Body of pancreas (tissue), 4 donors: ENCODE results near the gene CCNY. TPM values are rescaled to one million over a fixed set of nuclear protein-coding genes. Genes with fewer than 3 reads are reported as not detected.

Experiments used
- ATAC-seq: fragments of 150-250 bp; one replicate; pipeline ENCODE4 v1.9.1; 2016
- DNase-seq, 4 donors: peaks; one replicate each; pipeline ENCODE4 v3.0.0-alpha.2; 2019
- H3K27ac ChIP-seq, 4 donors: fragments of 200-600 bp; sonication (generic); 1 replicate in 3 of 4; 2 replicates in 1 of 4; pipeline versions ENCODE4 v1.5.1 to v1.6.1; 2016 to 2019; ENCODE audit warnings: mild to moderate bottlenecking in 1 of 4, mixed read lengths in 1 of 4, moderate library complexity in 1 of 4
- H3K27me3 ChIP-seq, 2 donors: fragments of 200-600 bp; sonication (generic); one replicate each; pipeline ENCODE4 v1.6.0; 2016; ENCODE audit warnings: mild to moderate bottlenecking in 1 of 2
- H3K36me3 ChIP-seq, 2 donors: fragments of 200-600 bp; sonication (generic); replicated peaks in 1 of 2; 2 replicates each; pipeline ENCODE4 v1.5.1; 2016; ENCODE audit warnings: low read depth in 2 of 2; ENCODE audit not compliant: insufficient read depth in 1 of 2
- H3K4me1 ChIP-seq: fragments of 200-600 bp; sonication (generic); one replicate; pipeline ENCODE4 v1.6.0; 2016
- H3K4me3 ChIP-seq, 2 donors: fragments of 200-600 bp; sonication (generic); 1 replicate in 1 of 2; 2 replicates in 1 of 2; pipeline ENCODE4 v1.5.1; 2016 to 2019
- H3K9me3 ChIP-seq, 3 donors: fragments of 200-600 bp; sonication (generic); 1 replicate in 2 of 3; 2 replicates in 1 of 3; pipeline ENCODE4 v1.5.1; 2016
- POLR2A ChIP-seq, 3 donors: fragments of 450-650 bp; IDR thresholded peaks; one replicate each; pipeline ENCODE4 v1.6.1; 2016; ENCODE audit warnings: antibody characterized with exemption in 3 of 3, mild to moderate bottlenecking in 2 of 3
- WGBS, 2 donors: methylation state at CpG; one replicate each; pipeline ENCODE4 v1.1.5; 2017; 5-methylcytosine and 5-hydroxymethylcytosine counted together
- intact Hi-C: fragments of 100-400 bp; cut with DNase I; formaldehyde crosslinking; loops from one replicate; pipeline ENCODE4 v1.15.1; 2023
- total RNA-seq, 2 donors: library from RNA; depleted of rRNA; stranded (reverse); fragments of >200 nt; gene quantifications; one replicate each; pipeline ENCODE4 v1.1.0, GENCODE V29; 2016
- TF ChIP-seq, protein P1 (sequence below), 7 experiments: fragments of 450-650 bp in 4 of 7; fragments of 200-600 bp in 3 of 7; sonication (generic) in 3 of 7; IDR thresholded peaks; one replicate each; pipeline ENCODE4 v1.5.1; 2016 to 2019; ENCODE audit warnings: antibody characterized with exemption in 7 of 7

CCNY gene
- total RNA-seq, 2 donors from 2014 or later, result 9.6 to 18.9 TPM

GRCh38 chr10:35464825-35465456, 128.6 kb downstream of the CCNY start:
- DNase-seq, result no peak
- ATAC-seq, result no peak
- intact Hi-C loops, result loop anchor here (10.0 kb wide), 1 partner anchor 120 kb away; no protein-coding TSS in a partner anchor
- WGBS, 2 donors, result 84 to 88% methylated on average over 11 of the region's 11 CpGs
- H3K4me3 ChIP-seq, result no peak overlapping the region
- TF ChIP-seq, protein P1, sequence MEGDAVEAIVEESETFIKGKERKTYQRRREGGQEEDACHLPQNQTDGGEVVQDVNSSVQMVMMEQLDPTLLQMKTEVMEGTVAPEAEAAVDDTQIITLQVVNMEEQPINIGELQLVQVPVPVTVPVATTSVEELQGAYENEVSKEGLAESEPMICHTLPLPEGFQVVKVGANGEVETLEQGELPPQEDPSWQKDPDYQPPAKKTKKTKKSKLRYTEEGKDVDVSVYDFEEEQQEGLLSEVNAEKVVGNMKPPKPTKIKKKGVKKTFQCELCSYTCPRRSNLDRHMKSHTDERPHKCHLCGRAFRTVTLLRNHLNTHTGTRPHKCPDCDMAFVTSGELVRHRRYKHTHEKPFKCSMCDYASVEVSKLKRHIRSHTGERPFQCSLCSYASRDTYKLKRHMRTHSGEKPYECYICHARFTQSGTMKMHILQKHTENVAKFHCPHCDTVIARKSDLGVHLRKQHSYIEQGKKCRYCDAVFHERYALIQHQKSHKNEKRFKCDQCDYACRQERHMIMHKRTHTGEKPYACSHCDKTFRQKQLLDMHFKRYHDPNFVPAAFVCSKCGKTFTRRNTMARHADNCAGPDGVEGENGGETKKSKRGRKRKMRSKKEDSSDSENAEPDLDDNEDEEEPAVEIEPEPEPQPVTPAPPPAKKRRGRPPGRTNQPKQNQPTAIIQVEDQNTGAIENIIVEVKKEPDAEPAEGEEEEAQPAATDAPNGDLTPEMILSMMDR (IDR thresholded peaks at IDR 0.05), result no peak
- TF ChIP-seq POLR2A (IDR thresholded peaks at IDR 0.05), result no peak
- no peak overlapping the region for H3K27ac ChIP-seq
- H3K36me3 ChIP-seq, result no peaks in the 10 kb centered on the region
- H3K4me1 ChIP-seq, result peaks cover 51% of the 10 kb centered on the region
- no peaks in the 10 kb centered on the region for H3K9me3 ChIP-seq
- no peaks in the 10 kb centered on the region for H3K27me3 ChIP-seq

DNA sequence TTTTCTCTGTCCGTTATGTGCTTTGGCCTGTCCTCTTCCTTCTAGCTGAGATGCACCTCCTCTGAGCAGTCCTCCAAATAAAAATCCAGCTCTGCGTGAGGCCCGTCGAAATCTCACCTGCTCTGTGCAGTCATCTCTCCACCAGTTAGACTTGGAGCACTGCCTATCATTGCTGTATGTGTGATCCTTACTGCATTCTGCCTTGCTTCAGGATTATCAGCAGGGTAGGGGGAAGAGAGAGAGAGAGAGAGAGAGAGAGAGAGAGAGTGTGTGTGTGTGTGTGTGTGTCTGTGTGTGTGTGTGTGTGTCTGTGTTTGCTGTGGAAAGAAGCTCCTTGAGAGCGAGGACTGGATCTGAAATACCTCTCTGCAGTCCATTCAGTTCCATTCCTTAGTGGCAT, 129.4 kb downstream of the CCNY start:
- TF ChIP-seq, protein P1 (IDR thresholded peaks at IDR 0.05), result no peak
- no peak for TF ChIP-seq POLR2A (IDR thresholded peaks at IDR 0.05)
- Histone ChIP-seq H3K4me3 (no peak overlapping the region), H3K4me1 (peaks cover 58% of the 10 kb centered on the region), H3K27me3 (no peaks in the 10 kb centered on the region), H3K27ac (no peak overlapping the region), H3K9me3 (no peaks in the 10 kb centered on the region), H3K36me3 (no peaks in the 10 kb centered on the region)
- WGBS, 2 donors, result 46 to 53% methylated on average over 5 of the region's 5 CpGs
- intact Hi-C loops, result loop anchor here (10.0 kb wide), 1 partner anchor 121 kb away; no protein-coding TSS in a partner anchor
- ATAC-seq (no peak), DNase-seq (no peak)

GRCh38 chr10:35466170-35466569, 129.9 kb downstream of the CCNY start:
- Histone ChIP-seq H3K27me3 (no peaks in the 10 kb centered on the region), H3K4me1 (peaks cover 63% of the 10 kb centered on the region), H3K4me3 (no peak overlapping the region), H3K9me3 (no peaks in the 10 kb centered on the region), H3K36me3 (no peaks in the 10 kb centered on the region), H3K27ac (no peak overlapping the region)
- TF ChIP-seq, protein P1 (IDR thresholded peaks at IDR 0.05), result no peak
- TF ChIP-seq POLR2A (IDR thresholded peaks at IDR 0.05), result no peak
- intact Hi-C loops, result loop anchor here (10.0 kb wide), 1 partner anchor 121 kb away; no protein-coding TSS in a partner anchor
- peak; percentile 34 for ATAC-seq
- 73 to 91% methylated on average over 4 to 5 of the region's 5 CpGs for WGBS, 2 donors
- no peak for DNase-seq

- H3K4me1 ChIP-seq, result peaks cover 68% of the 10 kb centered on the region
These were observed 130.4 kb downstream of the CCNY start for GRCh38 chr10:35466661-35467060.

More at GRCh38 chr10:35466661-35467060, 130.4 kb downstream of the CCNY start:
- H3K9me3 ChIP-seq, result no peaks in the 10 kb centered on the region
- ATAC-seq (no peak), DNase-seq (no peak)
- 99 to 100% methylated on average over 4 of the region's 4 CpGs for WGBS, 2 donors
- no peaks in the 10 kb centered on the region for H3K36me3 ChIP-seq
- H3K4me3 ChIP-seq, result no peak overlapping the region
- TF ChIP-seq, protein P1 (IDR thresholded peaks at IDR 0.05), result no peak
- no peak for TF ChIP-seq POLR2A (IDR thresholded peaks at IDR 0.05)
- intact Hi-C loops, result loop anchor here (10.0 kb wide), 1 partner anchor 122 kb away; no protein-coding TSS in a partner anchor
- H3K27ac ChIP-seq, result no peak overlapping the region
- H3K27me3 ChIP-seq, result no peaks in the 10 kb centered on the region
